ENCODE measurements around the gene NDST1.

The NDST1 gene

GRCh38 chr5:150525163-150525562, 17.2 kb downstream of the NDST1 start:
- no peak for DNase-seq

GRCh38 chr5:150525781-150526180, 17.9 kb downstream of the NDST1 start:
- DNase-seq, result no peak

DNA sequence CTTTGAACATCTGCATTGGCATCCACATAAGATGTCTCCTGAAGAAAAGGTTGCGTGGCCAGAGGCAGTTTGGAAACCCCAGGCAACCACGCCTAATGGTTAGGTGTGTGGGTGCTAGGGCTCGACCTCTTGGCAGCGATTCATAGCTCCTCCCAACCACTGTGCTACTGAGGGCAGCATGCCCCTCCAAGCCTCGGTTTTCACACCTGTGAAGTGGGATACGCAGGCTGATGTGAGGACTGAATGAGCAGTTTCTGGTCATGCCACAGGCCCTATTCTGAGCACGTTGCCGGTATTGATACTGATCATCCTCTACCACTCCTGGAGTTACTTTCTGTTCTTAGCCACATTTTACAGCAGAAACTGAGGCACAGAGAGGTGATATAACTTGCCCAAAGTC, 19.1 kb downstream of the NDST1 start:
- no peak for DNase-seq

GRCh38 chr5:150527808-150528207, 19.9 kb downstream of the NDST1 start:
- no peak for DNase-seq

GRCh38 chr5:150528924-150529546, 21.1 kb downstream of the NDST1 start:
- no peak for DNase-seq

DNA sequence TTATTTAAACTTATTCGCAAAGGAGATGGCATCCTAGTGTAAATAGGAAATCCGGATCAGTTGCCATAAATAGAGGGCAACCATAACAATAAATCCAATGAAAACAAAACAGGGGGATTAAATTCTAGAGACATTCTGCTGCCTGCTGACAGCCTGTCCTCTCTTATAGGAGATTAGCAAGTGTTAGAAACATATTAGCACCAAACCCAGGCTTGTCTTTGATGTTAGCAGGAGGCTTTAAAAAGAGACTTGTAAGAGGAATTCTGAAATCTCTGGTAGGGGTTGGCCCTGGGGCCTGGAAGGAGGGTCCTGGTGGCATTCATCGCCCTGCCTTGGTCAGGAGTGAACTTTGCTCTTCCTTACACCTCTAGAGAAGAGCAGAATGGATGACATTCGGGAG, 21.6 kb downstream of the NDST1 start:
- DNase-seq, result no peak

DNA sequence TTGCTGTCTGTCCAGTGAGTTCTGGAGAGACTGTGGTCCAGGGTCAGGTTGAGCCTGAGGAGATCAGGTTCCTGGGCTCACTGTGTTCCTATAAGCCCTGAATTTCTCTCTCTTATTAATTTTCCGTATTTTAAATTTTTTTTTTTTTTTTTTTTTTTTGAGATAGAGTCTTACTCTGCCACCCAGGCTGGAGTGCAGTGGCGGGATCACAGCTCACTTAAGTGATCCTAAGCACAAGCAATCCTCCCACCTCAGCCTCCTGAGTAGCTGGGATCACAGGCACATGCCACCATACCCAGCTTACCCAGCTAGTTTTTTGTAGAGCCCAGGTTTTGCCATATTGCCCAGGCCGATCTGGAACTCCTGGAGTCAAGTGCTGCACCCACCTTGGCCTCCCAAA, 22.5 kb downstream of the NDST1 start:
- DNase-seq, result no peak

DNA sequence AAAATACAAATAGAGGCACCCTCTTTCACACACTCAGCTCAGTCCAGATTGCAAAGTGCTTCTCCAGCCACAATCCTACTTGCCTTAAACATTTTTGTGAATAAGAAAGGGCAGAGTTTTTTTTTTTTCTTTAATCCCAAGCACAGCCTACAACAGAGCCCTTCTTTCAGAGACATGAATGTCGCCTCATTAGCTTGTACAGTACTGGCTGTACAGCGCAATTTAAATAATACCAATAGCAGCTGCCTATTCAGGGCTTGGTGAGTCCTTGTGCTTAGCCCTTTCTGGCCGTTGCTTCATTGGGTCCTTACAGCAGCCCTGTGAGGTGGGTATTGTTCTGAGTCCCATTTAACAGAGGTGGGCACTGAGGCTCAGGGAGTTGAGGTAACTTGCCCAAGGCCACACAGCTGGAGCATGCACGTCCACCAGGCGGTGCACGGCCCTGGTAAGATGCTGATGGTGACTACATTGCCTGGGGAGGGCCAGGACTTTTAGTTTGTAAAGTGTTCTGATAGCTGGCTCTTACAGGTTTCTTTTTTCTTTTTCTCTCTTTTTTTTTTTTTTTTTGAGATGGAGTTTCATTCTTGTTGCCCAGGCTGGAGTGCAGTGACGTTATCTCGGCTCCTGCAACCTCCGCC, 23.1 kb downstream of the NDST1 start:
- no peak for DNase-seq

GRCh38 chr5:150531686-150532085, 23.8 kb downstream of the NDST1 start:
- DNase-seq, result no peak

DNA sequence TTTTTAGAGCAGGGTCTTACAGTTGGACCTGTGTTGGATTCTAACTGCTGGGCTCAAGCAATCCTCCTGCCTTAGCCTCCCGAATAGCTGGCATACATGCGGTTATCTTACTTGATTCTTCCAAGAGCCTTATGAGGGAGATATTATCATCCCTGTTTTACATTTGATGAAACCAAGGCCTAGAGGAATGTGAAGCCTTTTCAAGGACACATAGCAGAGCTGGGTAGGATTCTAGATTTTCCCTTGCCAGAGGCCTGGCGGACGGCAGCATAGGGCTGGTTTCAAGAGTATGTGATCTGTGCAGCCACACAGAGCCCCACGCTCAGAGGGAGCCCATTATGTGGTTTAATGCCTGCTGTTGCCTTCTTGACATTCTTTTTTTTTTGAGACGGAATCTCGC, 24.2 kb downstream of the NDST1 start:
- DNase-seq, result no peak

DNA sequence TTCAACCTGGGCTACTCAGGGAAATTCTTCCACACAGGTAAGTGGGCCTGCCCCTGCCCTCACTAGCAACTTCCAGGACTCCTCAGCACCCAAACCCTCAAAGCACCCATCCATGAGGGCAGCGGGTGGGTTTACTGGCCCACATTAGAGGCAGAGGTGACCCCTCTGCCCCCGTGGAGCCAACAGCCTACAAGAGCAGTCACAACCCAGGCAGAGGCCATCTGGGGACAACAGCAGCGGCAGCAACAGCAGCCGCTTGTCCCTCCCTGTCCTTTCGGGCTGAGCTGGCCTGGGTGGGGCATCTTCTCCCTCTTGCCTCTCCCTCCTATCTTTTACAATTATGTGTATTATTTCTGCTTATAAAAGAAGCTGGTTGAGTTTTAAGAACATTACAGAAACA, 25.1 kb downstream of the NDST1 start:
- no peak for DNase-seq

- DNase-seq, result no peak
These were observed 26.9 kb downstream of the NDST1 start for GRCh38 chr5:150534811-150535210.

- no peak for DNase-seq
These were observed 27.7 kb downstream of the NDST1 start for GRCh38 chr5:150535611-150536010.

DNA sequence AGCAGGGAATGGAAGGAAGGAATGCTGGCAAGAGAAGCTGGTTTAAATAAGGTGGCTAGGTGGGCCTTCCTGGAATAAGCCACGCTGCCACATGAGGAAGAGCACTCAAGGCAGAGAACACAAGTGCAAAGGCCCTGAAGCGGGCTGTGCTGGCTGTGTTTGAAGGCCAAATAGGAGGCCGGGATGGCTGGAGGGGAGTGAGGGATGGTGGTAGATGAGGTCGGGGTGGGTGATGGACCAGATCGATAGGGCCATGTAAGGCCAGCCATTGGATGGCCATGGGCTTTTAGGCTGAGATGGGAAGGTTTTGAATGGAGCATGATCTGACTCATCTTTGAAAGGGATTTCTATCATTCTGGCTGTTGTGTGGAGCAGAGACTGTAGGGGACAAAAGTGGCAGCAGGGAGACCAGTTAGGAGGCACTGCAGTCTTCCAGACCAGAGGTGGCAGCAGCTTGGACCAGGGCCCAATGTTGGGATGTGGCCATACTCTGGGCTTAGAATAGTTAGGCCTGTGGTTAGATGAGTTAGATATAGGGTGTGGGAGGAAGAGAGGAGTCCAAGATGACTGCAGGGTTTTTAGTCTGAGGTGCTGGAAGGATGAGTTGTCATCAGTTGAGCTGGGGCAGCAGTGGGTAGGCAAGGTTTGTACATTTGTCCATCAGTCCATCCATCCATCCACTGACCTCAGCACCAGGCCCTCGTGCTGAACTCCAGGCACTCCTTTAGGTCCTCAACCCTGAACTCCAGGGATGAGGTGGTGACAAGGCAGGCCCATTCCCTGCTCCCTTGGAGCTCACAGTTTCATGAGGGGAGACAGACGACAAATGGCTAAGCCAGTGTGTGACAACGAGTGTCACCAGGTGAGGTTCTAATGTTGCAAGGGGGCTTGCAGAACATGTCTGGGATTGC, 30.3 kb downstream of the NDST1 start:
- DNase-seq, result no peak

DNA sequence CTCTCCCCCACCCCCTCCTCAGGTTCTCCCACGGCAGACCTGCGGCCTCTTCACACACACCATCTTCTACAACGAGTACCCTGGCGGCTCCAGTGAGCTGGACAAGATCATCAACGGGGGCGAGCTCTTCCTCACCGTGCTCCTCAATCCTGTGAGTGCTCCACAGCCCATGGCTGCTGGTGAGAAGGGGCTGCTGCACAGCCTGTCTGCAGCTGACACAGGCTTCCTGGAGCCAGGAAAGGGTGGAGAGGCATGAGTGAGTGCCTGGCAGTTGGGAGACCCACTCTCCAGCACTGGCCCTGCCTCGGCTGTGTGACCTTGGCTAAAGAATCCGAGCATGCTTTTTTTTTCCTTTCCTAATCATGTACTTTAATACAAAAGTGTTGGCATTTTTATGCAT, 31.3 kb downstream of the NDST1 start:
- no peak for DNase-seq

DNA sequence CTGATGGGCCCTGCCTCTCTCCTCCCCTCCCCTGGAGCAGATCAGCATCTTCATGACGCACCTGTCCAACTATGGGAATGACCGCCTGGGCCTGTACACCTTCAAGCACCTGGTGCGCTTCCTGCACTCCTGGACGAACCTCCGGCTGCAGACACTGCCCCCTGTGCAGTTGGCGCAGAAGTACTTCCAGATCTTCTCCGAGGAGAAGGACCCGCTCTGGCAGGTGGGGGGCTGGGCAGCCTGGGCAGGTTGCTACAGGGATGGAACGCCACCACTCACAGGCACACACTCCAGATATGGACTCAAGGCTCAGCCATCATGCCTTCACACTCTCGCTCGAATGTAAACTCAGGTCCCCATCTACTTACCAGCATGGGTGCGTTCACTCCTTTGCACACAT, 32.1 kb downstream of the NDST1 start:
- no peak for DNase-seq

DNA sequence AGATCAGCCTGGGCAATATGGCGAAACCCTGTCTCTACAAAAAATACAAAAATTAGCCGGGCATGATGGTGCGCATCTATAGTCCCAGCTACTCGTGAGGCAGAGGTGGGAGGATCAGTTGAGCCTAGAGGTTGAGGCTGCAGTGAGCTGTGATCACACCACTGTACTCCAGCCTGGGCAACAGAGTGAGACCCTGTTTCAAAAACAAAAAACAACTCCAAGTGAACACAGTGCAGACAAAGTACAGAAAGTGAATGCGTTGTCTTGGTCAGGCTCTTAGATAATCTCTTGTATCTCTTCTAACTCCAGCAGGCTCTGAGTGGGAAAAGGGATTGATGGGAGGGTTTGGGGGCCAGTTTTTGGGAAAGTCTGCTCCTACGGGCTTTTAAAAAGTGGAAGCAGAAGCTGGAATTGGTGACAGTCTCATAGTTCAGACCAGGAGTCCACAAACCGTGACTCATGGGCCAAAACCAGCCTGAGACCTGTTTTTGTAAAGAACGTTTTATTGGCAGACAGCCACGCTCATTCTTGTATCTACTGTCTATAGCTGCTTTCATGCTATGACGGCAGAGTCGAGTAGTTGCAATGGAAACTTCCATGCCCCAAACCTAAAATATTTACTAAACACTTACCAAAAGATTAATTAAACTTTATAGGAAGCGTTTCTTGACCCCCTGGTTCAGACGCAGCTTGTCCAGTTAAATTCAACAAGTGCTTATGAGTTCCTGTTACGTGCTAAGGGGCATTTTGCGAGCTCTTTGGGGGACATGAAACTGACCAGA, 32.9 kb downstream of the NDST1 start:
- no peak for DNase-seq

DNA sequence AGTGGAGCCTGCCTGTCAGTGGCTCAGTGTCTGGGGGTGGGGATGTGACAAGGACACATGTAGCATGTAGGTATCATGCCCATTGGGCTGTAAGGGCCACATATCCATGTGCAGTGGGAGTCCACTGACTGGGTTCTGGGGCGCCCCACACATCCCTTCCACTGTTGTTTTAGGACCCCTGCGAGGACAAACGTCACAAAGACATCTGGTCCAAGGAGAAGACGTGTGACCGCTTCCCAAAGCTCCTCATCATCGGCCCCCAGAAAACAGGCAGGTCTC, 33.4 kb downstream of the NDST1 start:
- no peak for DNase-seq

- DNase-seq, result no peak
These were observed 34.0 kb downstream of the NDST1 start for GRCh38 chr5:150541895-150542294.

GRCh38 chr5:150542933-150543445, 35.1 kb downstream of the NDST1 start:
- DNase-seq, result no peak

DNA sequence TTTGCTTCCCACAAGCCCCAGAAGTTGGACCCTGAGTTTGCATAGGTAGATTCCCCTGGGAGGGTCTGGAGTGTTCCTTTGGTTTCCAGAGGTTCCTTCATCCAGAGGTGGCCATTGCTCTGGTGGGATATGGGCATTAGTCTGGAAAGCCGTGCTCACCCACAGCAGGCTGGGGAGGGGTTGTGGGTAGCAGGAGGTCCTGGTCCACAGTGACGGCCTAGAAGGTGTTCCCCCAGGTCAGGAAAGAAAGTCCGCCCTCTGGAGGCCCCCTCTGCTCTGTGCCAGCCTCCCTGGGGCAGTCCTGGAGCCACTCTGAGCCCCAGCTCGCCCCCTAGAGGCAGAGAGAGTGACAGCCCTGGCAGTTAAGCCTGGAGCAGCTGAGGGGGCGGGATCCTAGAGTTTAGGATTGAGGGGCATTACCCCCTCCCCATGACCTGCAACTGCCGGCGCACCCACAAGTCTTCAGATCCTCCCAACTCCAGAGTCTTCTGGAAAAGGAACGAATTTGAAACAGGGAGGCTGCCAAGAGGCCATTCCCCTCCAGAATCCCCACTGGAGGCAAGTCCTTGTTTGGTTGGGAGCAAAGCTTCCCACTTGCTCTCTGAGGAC, 36.8 kb downstream of the NDST1 start:
- peak; percentile 66 for DNase-seq

- no peak for DNase-seq
These were observed 37.3 kb downstream of the NDST1 start for GRCh38 chr5:150545246-150545645.

GRCh38 chr5:150548123-150548522, 40.2 kb downstream of the NDST1 start:
- DNase-seq, result no peak

Measured in NCI-H345 (cell line).